Kidney tubule cell (primary cell): Measurements from ENCODE around the gene HELZ.

Source experiments
- DNase-seq: peaks from one replicate; pipeline ENCODE4 v3.0.0-alpha.2; 2018; ENCODE audit warnings: low spot score

The HELZ gene

DNA sequence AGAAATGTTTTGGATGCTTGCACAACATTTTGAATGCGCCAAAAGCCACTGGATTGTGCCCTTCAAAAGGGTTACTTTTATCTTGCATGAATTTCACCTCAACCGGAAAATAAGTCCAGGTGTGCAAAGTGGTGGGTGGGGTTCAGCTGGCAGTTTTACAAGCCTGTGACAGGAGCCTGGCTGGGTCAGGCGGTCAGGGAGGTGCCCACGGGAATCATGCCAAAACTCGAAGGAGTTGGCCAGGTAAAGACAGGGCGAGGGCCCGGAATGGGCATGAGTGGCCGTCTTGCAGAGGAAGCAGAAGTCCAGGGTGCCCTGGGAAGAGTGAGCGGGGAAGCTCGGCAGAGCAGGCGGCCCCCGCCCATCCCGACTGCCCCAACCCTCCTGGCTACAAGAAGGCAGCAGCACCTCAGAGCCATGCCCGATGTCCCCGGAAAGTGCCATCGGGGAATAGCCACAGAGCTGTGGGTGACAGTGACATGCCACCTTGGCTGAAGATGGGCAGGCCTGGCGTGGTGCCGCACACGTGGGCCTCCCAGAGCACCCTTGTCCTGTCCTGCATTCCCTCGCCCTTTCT lies 219.7 kb downstream of the HELZ start:
- no peak for DNase-seq

- DNase-seq: no peak
These were observed 220.3 kb downstream of the HELZ start for GRCh38 chr17:67024736-67025135.

DNA sequence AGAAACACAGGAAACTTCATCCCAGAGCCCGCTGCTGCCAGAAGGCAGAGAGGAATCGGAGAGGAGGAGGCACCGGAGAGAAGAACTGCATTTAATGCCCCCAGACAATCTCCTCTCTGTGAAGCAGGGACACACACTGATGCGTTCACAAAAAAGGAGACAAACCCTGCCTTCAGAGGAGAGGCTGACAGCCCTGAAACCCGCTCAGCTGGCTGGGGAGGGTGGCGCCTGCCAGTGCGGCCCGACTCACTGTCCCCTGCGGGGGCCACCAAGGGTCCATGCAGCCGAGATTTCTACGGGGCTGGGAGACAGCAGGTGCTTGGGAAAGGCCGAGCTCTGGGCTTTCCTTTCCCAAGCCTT lies 222.6 kb downstream of the HELZ start:
- no peak for DNase-seq

GRCh38 chr17:67021743-67022450 lies 223.1 kb downstream of the HELZ start:
- DNase-seq: peak; percentile 12

DNA sequence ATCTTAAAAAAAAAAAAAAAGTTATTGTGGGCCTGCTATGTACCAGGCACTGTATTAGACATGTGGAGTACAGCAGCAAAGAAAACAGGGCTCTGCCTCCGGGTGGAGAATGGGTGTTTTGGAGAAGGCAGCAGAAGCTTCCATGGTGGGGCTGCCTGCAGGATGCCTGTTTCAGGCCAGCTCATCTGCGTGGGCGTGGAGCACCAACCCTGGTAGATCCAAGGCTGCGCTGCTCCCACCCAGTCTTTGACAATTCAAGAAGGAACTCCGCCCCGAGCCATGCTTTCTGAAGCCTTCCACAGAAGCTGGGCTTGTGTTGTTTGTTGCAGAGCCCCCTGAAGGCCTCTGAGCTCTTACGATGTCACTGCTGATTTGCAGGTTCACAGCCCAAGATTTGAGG lies 223.8 kb downstream of the HELZ start:
- no peak for DNase-seq
